Activated CD4-positive, alpha-beta T cell treated with anti-CD3 and anti-CD28 coated beads, Interleukin-2, Interleukin-4, amounts not matched to agents 100 ng/mL and 50 ng/mL, durations not matched to agents 16 hours and 8 hours (primary cell): ENCODE data around the gene IGFBP5.

ENCODE experiments used
- DNase-seq: peaks from one replicate; pipeline ENCODE4 v3.0.0-alpha.2; 2020; ENCODE audit warnings: low spot score

Gene IGFBP5

DNA sequence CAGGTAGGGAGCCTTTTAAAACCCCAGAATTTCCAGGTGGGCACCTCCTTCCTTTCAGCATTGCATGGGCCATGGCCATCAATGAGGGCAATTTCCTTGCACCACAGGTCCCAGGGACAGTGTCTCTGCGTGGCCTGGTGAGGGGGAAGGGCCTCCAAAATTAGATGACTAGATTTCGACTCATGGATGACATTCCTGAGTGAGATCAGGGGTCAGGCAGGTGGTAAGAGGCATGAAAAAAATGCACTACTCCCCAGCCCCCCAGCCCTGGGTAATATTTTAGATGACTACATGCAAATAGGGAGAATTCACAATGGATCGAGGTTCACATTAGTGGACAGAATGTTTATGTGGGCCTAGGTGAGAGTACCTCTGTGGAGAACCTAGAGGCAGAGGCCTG lies 19.0 kb upstream of the IGFBP5 start:
- no peak for DNase-seq

DNA sequence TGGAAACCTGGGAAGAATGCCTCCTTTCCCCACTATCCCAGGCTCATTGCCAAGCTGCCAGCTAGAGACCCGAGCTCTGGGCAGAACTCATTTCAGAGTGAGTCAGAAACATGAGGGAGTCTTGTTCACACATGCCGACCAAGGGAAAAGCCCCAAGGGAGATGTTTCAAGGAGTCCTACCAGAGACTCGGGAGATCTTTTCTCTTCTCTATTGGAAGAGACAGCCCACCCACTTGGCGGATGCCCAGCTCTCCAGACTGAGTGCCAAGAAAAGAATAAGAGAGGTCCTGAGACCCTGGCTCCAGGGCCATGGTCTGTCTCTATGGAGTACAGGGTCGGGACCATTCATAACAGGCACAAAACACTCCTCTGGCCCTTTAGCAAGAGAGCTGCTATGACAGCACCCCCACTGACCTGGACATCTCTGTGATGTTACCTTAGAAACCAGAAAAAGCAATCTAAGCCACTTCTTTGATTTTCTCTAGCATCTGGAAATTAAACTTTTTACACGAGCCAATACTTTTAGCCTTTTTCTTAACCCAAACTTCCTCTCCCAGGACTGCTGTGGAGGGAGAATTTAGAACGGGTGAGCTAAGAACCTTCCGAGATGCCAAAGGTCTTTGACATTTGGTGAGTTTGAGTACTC lies 18.5 kb upstream of the IGFBP5 start:
- no peak for DNase-seq

GRCh38 chr2:216711348-216711747 lies 16.0 kb upstream of the IGFBP5 start:
- no peak for DNase-seq

DNA sequence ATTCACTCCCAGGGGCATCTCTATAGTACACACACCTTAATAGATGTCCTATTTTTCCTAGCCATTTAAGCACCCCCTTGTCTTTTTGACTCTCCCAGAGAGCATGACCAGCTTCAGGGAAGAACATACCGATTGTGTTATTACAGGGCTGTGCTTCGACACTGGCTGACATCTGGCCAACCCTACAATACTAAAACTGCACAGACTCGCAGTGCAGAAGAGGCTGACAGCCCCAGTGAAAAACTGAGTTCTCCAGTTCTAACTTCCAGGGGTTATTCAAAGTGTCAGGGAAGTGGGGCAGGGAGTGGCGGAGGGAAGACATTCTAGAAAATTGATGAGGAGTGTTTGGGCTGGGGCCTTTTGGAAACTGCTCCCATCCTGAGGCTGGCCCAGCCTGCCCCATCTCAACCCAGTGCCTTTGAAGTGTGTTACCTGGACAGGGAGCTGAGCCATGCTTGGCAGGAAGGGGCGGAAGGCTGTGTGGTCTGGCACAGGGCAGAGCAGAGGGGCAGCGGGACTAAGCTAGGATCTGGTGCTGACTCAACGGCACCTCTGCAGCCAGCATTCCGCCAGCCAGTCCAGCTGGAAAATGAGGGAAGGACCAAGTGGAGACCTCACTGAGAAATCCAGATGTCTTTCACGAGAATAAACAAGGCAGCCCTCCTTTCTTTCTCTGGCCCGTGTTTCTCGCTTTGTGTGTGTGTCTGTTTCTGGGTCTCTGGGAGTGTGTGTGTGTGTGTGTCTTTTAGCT lies 15.4 kb upstream of the IGFBP5 start:
- DNase-seq = no peak

DNA sequence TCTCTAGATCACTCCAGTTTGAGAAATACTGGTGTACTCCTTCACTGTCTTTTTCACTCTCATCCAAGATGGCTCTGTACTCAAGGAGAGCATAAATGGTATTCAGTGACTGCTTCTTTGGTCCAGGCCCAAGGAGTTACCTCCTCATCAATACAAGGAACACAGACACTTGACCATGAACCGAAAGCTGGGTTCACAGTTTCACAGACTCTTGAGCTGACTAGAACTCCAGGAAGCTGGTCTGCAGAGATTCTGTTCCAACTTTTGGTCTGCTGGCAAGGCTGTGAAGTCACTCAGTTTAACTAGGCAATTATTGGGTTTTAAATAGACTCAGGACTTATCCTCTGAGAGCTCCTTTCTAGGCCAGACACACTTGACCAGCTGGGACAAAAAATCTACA lies 7.4 kb upstream of the IGFBP5 start:
- no peak for DNase-seq

- DNase-seq = no peak
Observed at GRCh38 chr2:216701544-216701943, 6.2 kb upstream of the IGFBP5 start.

- no peak for DNase-seq
Observed at GRCh38 chr2:216700781-216701180, 5.4 kb upstream of the IGFBP5 start.

- DNase-seq = no peak
Observed at GRCh38 chr2:216700088-216700567, 4.8 kb upstream of the IGFBP5 start.

- peak; percentile 26 for DNase-seq
Observed at GRCh38 chr2:216698895-216699294, 3.5 kb upstream of the IGFBP5 start.

DNA sequence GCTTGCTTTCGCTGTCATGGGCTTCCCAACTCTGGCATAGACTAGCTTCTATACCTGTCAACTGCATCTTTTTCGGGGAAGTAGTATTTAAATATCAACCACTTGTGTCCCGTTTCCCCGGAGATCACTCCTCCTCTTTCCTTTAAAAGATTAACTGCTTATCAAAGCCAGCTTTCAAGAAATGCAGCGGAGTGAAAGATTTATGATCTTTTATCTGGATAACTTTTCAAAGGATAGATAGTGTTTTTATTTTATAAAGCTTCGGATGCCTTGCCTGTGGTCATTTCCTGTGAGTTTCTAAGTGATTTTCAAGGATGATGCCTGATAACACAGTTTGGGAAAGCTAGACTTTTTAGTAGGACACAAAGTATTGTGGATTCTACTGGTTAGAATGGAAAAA lies 2.9 kb upstream of the IGFBP5 start:
- no peak for DNase-seq

GRCh38 chr2:216696751-216697560 lies 1.6 kb upstream of the IGFBP5 start:
- peak; percentile 17 for DNase-seq

DNA sequence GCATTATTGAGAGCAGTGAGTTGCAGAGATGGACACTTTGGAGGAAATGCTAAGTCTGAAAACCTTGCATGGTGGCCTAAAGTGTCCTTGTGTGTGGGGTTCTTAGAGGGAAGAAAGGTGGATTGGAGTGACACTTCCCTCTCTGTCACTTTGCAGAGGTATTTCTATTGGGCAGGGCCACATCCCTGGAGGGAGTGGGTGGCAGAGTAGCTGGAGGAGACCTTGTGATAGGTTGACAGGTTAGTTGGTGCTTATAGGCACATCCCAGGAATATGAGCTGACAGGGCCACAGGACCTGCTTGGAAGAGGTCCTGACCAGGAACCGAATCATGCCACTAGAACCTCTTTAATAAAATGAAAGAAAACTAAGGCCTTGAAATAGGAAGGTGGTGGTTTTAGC lies 972 bp upstream of the IGFBP5 start:
- DNase-seq = no peak

DNA sequence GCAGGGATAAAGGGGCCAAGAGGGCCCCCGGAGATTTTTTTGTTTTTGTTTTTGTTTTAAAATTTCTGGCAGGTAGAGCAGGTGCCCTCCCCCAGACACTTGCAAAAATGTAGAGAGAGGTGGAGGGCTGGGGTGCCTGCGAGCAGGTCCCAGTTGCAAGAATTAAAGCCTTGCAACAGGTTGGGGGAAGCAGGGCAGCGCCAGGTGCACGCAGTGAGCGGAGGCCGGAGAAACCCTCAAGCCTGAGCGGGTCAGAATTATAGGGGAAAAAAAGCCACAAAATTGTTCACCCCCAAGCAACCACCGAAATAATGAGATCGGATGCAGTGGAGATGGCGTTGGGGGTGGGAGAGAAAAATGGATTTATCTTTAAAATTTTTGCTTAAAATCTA lies 527 bp downstream of the IGFBP5 start:
- no peak for DNase-seq

DNA sequence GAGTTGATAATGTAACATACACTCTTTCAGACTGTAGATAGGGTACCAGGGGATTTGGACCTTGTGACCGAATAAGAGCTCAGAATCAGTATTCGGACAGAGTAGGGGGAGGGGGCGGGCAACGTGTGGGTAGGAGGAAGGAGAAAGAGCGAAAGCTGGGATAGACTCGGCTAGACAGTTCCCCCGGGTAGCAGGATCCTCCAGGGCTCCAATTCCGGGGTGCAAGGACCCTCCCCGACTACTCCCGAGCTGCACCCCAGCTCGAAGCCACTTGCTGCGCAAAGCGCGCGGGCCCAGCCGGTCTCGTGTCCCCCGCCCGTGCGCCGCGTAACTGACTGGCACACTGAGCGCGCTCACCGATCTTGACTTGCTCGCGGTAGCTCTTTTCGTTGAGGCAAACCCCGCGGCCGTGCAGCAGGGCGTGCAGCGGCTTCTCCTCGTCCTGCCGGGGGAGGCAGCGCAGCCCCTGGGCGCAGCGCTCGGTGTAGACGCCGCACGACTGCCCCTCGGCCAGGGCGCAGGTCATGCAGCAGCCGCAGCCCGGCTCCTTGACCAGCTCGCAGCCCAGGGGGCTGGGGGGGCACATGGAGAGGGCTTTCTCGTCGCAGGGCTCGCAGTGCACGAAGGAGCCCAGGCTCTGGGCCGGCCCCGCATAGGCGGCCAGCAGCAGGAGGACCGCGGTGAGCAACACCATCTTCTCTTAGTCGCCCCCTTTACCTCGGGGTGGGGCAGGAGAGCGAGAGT lies 1.1 kb downstream of the IGFBP5 start:
- DNase-seq = peak; percentile 15

GRCh38 chr2:216693414-216694080 lies 1.8 kb downstream of the IGFBP5 start:
- no peak for DNase-seq

- peak; percentile 63 for DNase-seq
Observed at GRCh38 chr2:216692636-216693413, 2.5 kb downstream of the IGFBP5 start.

GRCh38 chr2:216690853-216691741 lies 4.3 kb downstream of the IGFBP5 start:
- no peak for DNase-seq

DNA sequence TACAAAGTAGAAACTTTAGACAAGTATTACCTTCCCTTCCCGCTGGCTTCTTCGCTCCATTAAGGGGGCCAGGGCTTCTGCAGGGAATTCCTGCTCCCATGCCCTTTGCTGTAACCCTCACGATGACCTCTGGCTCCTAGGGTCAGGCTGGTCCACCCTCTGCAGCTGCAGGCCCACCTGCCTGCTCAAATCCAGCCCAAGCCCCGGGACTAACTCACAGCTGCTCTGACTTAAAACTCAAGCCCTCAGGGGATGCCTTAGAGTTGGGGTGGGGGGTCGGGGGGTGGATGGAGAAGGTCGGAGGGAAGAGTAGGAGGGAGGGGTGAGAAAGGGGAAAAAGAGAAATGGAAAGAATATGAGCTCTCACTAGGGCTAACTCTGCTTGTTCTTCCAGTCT lies 4.9 kb downstream of the IGFBP5 start:
- no peak for DNase-seq

DNA sequence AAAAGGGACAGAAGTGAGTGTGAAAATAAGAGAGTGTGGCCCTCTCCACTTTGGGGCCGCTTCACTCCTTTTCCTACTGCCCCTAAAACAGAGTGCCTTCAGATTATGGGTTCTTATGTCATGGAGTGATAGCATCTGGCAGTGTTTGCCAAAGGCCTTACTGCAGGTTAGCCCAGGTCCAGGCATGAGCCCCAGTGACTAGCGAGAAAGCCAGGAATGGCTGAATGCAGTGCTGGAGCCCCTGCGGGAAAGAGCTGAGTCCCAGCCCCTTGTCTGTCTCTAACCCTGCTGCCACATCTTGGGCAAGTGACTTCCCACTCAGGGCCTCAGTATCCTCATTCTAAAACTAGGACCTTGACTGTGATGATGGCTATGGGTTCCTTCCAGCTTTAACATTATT lies 6.0 kb downstream of the IGFBP5 start:
- DNase-seq = no peak
